Measurements from ENCODE around the gene KIF5B. TPM values are rescaled to one million over a fixed set of nuclear protein-coding genes. Genes with fewer than 3 reads are reported as not detected.

Gene KIF5B
- total RNA-seq, 1 experiment from 2014 or later: 70.5 TPM

DNA sequence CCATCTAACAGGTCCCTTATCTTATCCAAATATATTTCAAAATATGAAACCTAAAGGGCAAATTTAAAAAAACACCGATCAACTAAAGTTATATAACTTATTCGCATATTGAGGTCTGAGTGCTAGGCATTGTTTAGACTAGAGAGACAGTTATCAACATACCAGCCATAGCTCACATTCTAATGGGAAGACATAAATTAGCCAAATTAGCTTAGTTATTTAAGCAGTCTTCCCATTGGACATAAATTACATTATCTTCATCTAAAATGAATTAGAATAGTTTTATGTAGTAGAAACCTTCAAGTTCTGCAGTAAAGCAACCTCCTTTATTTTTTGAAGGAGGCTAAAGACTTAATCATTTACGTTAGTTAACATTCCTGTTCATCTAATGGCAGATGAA lies 17.4 kb downstream of the KIF5B start:
- no peaks in the 10 kb centered on the region for H3K9me3 ChIP-seq (ENCODE audit: control insufficient read depth, low read depth, low read length)
- H3K23ac ChIP-seq (ENCODE audit: insufficient read length, low read depth, low read length): no peak overlapping the region
- peaks cover 3% of the 10 kb centered on the region in 2 experiments; a peak in 1 of 4 replicates for H3K4me1 Mint-ChIP-seq
- H2BK20ac ChIP-seq (ENCODE audit: low read depth, low read length, poor library complexity, severe bottlenecking): no peak overlapping the region
- no peak overlapping the region for H3K4ac ChIP-seq (ENCODE audit: low read depth, low read length)
- no peak overlapping the region for H2BK120ac ChIP-seq (ENCODE audit: low read depth, low read length, poor library complexity, severe bottlenecking)
- H3K36me3 Mint-ChIP-seq (ENCODE audit: insufficient read depth in 1 of 3, low read depth in 3 of 3): peaks cover 37 to 80% (median 68%) of the 10 kb centered on the region in 3 experiments; a peak in 6 of 7 replicates
- no peak overlapping the region for H3K9ac ChIP-seq (ENCODE audit: extremely low read depth, insufficient read length, low read length)
- H3K4me3 Mint-ChIP-seq: no peak overlapping the region
- no peak overlapping the region for H2BK15ac ChIP-seq (ENCODE audit: low read depth, low read length)
- TF ChIP-seq, protein P1, sequence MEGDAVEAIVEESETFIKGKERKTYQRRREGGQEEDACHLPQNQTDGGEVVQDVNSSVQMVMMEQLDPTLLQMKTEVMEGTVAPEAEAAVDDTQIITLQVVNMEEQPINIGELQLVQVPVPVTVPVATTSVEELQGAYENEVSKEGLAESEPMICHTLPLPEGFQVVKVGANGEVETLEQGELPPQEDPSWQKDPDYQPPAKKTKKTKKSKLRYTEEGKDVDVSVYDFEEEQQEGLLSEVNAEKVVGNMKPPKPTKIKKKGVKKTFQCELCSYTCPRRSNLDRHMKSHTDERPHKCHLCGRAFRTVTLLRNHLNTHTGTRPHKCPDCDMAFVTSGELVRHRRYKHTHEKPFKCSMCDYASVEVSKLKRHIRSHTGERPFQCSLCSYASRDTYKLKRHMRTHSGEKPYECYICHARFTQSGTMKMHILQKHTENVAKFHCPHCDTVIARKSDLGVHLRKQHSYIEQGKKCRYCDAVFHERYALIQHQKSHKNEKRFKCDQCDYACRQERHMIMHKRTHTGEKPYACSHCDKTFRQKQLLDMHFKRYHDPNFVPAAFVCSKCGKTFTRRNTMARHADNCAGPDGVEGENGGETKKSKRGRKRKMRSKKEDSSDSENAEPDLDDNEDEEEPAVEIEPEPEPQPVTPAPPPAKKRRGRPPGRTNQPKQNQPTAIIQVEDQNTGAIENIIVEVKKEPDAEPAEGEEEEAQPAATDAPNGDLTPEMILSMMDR (conservative IDR thresholded peaks at IDR 0.05): no peak
- H3K9me3 Mint-ChIP-seq: no peaks in the 10 kb centered on the region
- H3K23me2 ChIP-seq (ENCODE audit: insufficient read length, low read depth, low read length, poor library complexity, severe bottlenecking): no peaks in the 10 kb centered on the region
- no peak overlapping the region for H2BK12ac ChIP-seq (ENCODE audit: insufficient read length, low read depth, low read length)
- H3K79me2 ChIP-seq (ENCODE audit: insufficient read depth, low read length): peaks cover 13% of the 10 kb centered on the region; the same call in 1 of the 2 replicates
- H2BK5ac ChIP-seq (ENCODE audit: insufficient read length, low read length): no peak overlapping the region
- no peak overlapping the region for H4K5ac ChIP-seq (ENCODE audit: insufficient read length, low read depth, low read length)
- H3K56ac ChIP-seq (ENCODE audit: insufficient read length, low read depth, low read length): no peak overlapping the region
- no peak overlapping the region for H3K14ac ChIP-seq (ENCODE audit: insufficient read depth, low read length)
- no peaks in the 10 kb centered on the region for H3K27me3 Mint-ChIP-seq (ENCODE audit: low read depth)
- no peak overlapping the region for H3K27ac ChIP-seq (ENCODE audit: insufficient read length, low read depth, low read length)
- no peaks in the 10 kb centered on the region for H3K27me3 ChIP-seq (ENCODE audit: insufficient read depth, low read length)
- no peaks in the 10 kb centered on the region for H4K20me1 ChIP-seq (ENCODE audit: control insufficient read depth, insufficient read depth, insufficient read length)
- H3K79me1 ChIP-seq (ENCODE audit: insufficient read depth, low read depth, low read length, poor library complexity, severe bottlenecking): peaks cover 5% of the 10 kb centered on the region
- H4K8ac ChIP-seq (replicated peaks; ENCODE audit: insufficient read length, low read depth, low read length): no peak overlapping the region
- no peak for DNase-seq
- no peak overlapping the region for H4K91ac ChIP-seq (ENCODE audit: insufficient read length, low read depth, low read length)
- H3T11ph ChIP-seq (ENCODE audit: low read length): no peak overlapping the region
- H3K27ac Mint-ChIP-seq: no peak overlapping the region
- no peak overlapping the region for H2AK5ac ChIP-seq (ENCODE audit: insufficient read length, low read length)
- no peak overlapping the region for H3K18ac ChIP-seq (ENCODE audit: insufficient read length, low read depth, low read length)
- WGBS (ENCODE audit: extremely low coverage, insufficient read length, low lambda C conversion rate): no CpG with 5 or more reads among the region's 3 CpGs
- no peak overlapping the region for H3K4me2 ChIP-seq (ENCODE audit: insufficient read depth, insufficient read length, low read length)
- H3K4me1 ChIP-seq (ENCODE audit: insufficient read depth, low read length): no peaks in the 10 kb centered on the region
- H2AFZ ChIP-seq (ENCODE audit: low read length): no peak overlapping the region

Data from H9 (cell line).